ENCODE measurements around the gene PRPF40B.
A peak's percentile ranks its signal among the peaks of the same experiment; 100 is the strongest.

The PRPF40B gene

GRCh38 chr12:49636979-49637755 lies 13.8 kb downstream of the PRPF40B start:
- DNase-seq = peak; percentile 55

DNA sequence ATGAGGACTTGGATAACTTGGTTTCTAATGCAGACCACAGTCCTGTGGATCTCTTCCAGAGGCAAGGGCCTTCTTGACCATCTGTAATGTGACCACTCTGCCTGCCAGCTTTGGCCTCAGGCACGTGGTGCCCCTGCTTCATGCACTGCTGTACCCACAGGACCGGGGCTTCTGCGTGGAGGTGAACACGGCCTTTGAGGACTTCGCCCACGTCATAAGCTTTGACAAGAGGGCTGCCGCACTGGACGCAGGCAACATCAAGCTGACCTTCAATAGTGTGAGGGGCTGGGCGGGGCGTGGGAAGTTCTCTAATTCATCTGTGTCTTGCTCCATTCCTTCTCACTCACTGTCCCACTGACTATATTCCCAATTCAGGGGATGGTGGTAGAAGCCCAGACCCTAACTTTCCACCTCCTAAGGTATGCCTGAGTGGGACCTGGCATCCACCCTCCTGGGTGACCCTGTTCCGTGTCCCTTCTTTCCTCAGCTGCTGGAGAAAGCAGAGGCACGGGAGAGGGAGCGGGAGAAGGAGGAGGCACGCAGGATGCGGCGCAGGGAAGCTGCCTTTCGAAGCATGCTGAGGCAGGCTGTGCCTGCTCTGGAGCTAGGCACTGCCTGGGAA lies 18.5 kb downstream of the PRPF40B start:
- DNase-seq = no peak

DNA sequence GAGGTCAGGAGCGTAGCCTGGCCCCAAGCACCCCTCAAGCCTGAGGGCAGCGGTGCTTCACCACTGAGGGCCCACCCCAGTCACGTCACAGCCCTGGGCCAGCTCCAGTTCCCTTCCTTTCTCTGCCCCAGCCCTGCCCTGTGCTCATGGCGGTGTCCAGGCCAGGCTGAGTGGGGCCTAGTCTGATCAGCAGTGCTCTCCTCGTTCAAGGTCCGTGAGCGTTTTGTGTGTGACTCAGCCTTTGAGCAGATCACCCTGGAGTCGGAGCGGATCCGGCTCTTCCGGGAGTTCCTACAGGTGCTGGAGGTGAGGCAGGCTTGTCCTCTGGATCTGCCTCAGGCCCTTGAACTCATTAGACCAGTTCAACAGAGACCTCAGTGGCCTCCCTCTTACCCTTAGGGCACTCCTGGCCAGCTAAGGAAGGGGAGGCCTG lies 19.0 kb downstream of the PRPF40B start:
- DNase-seq = no peak

GRCh38 chr12:49643135-49643534 lies 19.8 kb downstream of the PRPF40B start:
- no peak for DNase-seq

DNA sequence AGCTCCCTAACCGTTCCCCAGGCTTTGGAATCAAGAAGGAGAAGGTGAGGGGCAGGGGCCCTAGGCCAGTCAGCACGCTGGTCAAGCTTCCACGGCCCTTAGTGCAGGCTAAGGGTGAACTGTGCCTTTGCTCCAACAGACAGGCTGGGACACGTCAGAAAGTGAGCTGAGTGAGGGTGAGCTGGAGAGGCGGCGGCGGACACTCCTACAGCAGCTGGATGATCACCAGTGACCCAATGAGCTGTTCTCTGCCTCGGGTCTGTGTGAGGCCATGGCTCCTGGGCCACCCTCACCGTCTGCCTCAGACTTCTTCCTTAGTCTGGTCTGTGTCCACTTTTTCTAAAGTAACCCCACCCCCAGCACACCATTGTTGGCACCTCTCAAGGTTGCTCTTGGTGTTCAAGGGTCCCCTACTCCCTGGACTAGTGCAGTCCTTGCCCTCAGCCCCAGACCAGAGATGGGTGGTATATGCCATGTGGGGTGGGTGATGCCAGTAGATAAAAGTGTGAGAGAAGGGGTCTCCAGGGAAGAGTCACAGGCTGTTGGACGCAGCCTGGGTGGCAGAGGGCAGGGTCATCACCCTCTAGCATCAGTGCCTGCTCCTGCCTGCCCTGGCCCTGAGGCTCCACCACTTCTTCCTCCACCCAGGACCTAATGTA lies 20.7 kb downstream of the PRPF40B start:
- DNase-seq = no peak

GRCh38 chr12:49644620-49644994 lies 21.2 kb downstream of the PRPF40B start:
- DNase-seq = peak; percentile 74

- no peak for DNase-seq
Observed at GRCh38 chr12:49645146-49646039, 22.0 kb downstream of the PRPF40B start.

GRCh38 chr12:49646331-49646830 lies 23.0 kb downstream of the PRPF40B start:
- DNase-seq = no peak

DNA sequence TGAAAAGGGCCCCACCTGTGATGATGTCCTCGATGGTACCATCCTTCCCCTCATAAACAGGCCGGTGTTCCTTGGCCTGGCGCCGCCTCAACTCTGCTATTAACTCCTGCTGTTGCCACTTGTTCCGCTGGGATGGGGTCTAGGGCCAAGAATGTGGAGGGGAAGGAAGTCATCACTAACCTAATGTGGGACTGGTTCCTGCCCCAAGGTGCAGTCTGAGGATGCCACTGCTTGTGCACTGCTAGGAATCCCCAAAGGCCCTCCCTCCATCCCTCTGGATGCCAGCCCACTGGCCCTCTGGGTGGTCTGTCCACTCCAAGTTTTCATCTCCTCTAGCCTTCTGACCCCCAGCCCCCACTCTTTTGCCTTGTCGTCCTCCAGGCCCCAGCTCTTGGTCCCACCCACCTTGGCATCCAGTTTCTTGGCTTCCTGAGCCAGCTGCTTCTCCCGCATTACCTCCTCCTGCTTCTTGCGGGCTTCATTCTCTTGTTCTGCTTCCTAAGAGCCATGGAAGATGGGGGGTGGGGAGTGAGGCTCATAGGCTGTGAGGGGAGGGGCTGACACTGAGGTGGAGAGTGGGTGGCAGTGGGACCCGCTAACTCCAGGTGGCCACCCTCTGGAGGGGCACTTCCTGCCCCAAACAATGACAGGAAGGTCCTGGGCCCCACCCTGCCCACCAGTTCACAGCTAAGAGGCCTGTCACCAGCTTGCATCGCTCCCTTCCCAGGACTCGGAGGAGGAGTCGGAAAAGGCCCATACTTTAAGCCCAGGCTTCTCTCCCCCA lies 23.7 kb downstream of the PRPF40B start:
- no peak for DNase-seq

GRCh38 chr12:49647827-49648711 lies 24.7 kb downstream of the PRPF40B start:
- no peak for DNase-seq

- no peak for DNase-seq
Observed at GRCh38 chr12:49648712-49649003, 25.3 kb downstream of the PRPF40B start.

DNA sequence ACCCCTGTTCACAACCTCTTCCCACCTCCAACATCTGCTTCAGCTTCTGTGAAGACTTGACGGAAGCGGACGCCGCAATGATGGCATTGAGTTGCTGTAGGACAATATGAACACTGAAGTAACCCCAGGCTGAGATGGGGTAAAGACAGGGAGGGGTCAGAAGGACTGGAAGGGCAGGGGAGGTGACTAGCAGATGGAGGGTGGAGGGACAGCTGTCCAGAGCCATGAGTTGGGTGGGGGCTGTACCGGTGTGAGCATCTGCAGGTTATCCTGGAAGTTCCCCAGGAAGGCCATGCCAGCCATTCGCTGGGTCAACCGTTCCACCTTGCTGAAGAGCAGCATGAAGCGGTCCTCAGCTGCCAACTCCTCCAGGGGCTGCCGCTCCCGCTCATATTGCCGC lies 26.1 kb downstream of the PRPF40B start:
- no peak for DNase-seq

GRCh38 chr12:49649892-49650291 lies 26.5 kb downstream of the PRPF40B start:
- DNase-seq = no peak

DNA sequence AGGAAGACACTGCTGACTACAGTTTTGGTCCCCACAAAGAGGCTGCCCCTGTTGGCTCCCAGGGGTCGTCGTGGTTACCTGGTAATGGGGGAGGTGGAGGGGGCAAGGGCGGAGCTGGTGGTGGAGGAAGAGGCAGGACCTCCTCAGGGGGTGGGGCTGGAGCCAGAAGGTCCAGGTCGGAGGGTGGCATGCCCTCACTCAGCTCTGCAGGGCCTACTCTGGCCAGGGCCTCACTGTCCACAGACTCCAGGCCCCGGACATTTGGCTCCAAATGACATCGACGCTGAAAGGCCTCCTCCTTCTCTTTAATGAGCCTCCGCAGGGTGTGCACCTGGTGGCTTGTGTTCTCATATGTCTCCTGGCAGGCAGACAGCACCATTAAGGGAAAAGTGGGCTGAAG lies 28.5 kb downstream of the PRPF40B start:
- no peak for DNase-seq

DNA sequence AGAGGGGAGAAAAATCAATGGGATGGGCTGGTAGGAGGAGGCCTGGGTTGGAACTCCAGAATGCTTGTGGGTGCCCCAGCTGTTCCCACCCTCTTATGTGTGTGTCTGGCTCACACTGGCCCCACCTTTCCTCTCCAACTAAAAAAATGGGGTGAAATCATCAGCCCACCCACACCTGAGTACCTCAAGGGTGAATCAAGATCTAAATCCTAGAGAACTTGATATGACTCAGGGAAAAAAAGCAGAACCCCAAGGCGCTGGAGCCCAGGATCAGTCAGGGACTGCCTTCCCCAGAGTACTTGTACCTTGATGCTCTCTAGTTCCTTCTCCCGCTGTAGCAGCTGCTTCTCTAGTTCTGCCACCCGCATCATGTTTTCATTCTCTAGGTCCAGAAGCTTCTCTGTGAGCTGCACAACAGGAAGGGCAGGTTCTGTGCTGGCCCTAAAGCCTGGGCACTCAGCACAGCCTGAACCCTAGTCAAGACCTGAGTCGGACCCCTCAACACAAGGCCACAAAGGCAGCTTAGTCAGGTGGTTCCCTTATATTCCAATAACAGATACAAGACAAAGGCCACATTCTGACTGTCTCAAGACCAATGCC lies 29.7 kb downstream of the PRPF40B start:
- DNase-seq = no peak

DNA sequence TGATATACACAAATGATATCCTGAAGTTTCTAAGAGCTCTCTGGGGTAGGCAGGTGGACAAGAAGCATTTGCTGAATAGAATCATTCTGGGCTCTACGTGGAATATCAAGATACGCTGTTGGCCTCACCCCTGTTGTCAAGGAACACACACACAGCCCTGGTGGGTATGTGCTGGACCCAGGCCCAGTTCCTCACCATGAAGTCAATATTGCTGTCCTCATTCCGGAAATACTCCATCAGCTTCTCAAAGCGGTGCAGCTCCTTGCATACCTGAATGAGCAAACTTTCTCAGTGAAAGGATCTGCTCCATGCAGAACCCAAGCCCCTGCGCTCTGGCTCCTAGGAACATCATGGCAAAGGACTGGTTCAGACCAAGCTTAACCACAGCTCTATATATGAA lies 31.4 kb downstream of the PRPF40B start:
- DNase-seq = no peak

GRCh38 chr12:49655595-49656236 lies 32.4 kb downstream of the PRPF40B start:
- DNase-seq = no peak

- no peak for DNase-seq
Observed at GRCh38 chr12:49658276-49658675, 34.9 kb downstream of the PRPF40B start.

DNA sequence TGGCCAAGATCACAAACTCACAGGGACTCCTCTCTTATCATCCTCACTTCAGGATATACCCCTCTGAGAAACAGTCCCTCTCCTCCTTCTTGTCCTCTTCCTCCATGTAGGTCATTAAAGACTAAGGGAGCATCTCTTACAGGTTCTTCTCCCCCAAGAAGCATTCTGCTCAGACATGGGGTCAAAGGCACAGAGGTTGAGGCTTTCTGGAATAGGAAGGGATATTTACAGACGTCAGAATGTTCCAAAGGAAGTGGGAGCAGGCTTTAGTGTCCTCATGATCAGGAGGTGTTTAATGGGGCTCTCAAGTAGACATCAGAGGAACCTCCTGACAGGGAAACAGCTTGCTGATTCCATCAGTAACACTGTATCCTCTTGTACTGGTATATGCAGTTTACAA lies 36.4 kb downstream of the PRPF40B start:
- DNase-seq = no peak

GRCh38 chr12:49661191-49661590 lies 37.8 kb downstream of the PRPF40B start:
- peak; percentile 79 for DNase-seq
